ENCODE data around the gene ELFN2. TPM values are rescaled to one million over a fixed set of nuclear protein-coding genes. Genes with fewer than 3 reads are reported as not detected.

Gene ELFN2
- total and polyA plus RNA-seq, 2 donors (not counting 3 experiments of a cell fraction or from before 2014, with no cell fraction given), result 0.41 to 1.3 TPM

DNA sequence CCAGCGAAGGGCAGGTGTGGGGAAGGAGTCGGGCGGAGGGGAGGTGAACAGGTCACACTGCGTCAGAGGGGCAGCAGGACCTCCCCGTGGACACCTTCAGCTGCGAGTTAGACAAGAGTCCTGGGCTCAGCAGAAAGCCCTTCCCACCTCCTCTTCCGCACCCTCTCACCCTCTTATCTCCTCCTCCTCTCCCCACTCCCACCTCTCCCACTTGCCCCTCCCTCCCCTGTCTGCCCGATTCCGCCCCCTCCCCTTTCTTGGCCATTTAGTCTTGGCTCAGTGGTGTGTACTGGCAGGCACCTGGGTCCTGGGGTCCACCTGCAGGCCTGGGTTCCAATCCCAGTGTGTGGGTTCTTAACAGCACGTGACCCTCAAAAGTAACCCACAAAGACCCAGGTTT, 107.8 kb downstream of the ELFN2 start:
- Histone ChIP-seq H2AFZ (ENCODE audit: low read depth, low read length) (no peak overlapping the region), H3K79me2 (ENCODE audit: control insufficient read depth, insufficient read depth, low read length) (no peaks in the 10 kb centered on the region), H3K9ac (replicated peaks; ENCODE audit: extremely low read depth, insufficient read depth, low read length) (no peak overlapping the region), H3K9me1 (replicated peaks; ENCODE audit: control insufficient read depth, extremely low read depth, insufficient read depth, low read length) (no peaks in the 10 kb centered on the region), H3K27me3 (ENCODE audit: control insufficient read depth in 2 of 2, insufficient read depth in 2 of 2, low read length in 2 of 2) (no peaks in the 10 kb centered on the region), H3K4me3 (replicated peaks in 1 of 3; ENCODE audit: insufficient read depth in 1 of 3, low read depth in 1 of 3, low read length in 3 of 3) (no peak overlapping the region), H3K9me3 (replicated peaks; ENCODE audit: control insufficient read depth, insufficient read depth, low read length) (no peaks in the 10 kb centered on the region), H3K4me1 (ENCODE audit: control insufficient read depth, extremely low read depth, insufficient read depth, low read length) (peaks cover 14% of the 10 kb centered on the region), H3K27ac (ENCODE audit: insufficient read depth, low read depth, low read length) (no peak overlapping the region), H4K20me1 (replicated peaks; ENCODE audit: control insufficient read depth, extremely low read depth, insufficient read depth, low read length) (no peaks in the 10 kb centered on the region), H3K4me2 (ENCODE audit: insufficient read depth, low read length) (no peak overlapping the region), H3K36me3 (ENCODE audit: control insufficient read depth in 2 of 2, extremely low read depth in 1 of 2, insufficient read depth in 2 of 2, low read length in 2 of 2) (no peaks in the 10 kb centered on the region)
- DNase-seq (ENCODE audit: low read depth, low spot score) (no peak), FAIRE-seq (no peak)
- no TSS peak for BruUV-seq (replicated peaks)
- TF ChIP-seq EZH2 (IDR thresholded peaks at IDR 0.05; ENCODE audit: borderline replicate concordance, low read depth, low read length, severe bottlenecking), result no peak
- TF ChIP-seq, protein P1, sequence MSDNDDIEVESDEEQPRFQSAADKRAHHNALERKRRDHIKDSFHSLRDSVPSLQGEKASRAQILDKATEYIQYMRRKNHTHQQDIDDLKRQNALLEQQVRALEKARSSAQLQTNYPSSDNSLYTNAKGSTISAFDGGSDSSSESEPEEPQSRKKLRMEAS (IDR thresholded peaks at IDR 0.05; ENCODE audit: insufficient read depth, insufficient read length), result no peak
- no peak for TF ChIP-seq POLR2AphosphoS5 (IDR thresholded peaks at IDR 0.05; ENCODE audit: insufficient read depth, low read depth, low read length)
- no peak for TF ChIP-seq MYC (IDR thresholded peaks at IDR 0.05; ENCODE audit: low read depth, low read length)
- no peak for TF ChIP-seq FOS (IDR thresholded peaks at IDR 0.05; ENCODE audit: borderline replicate concordance, insufficient read depth, low read length)
- no peak for TF ChIP-seq GATA2 (IDR thresholded peaks at IDR 0.05; ENCODE audit: insufficient read depth, insufficient read length, low read depth, low read length)
- no peak for TF ChIP-seq CTCF (IDR thresholded peaks at IDR 0.05; ENCODE audit: extremely low read depth in 1 of 2, insufficient read depth in 1 of 2, low read depth in 1 of 2, low read length in 2 of 2)
- no peak for TF ChIP-seq POLR2A (IDR thresholded peaks at IDR 0.05; ENCODE audit: low read depth, low read length)
- no peak for TF ChIP-seq JUN (IDR thresholded peaks at IDR 0.05; ENCODE audit: borderline replicate concordance, insufficient read depth, insufficient read length, low read depth)
- ChIA-PET CTCF (interaction anchor here (1.2 to 8.5 kb wide), 4 partner anchors 15 to 137 kb away, joined by 3 to 168 read pairs (median 11); no protein-coding TSS in a partner anchor), POLR2A (no interaction called here)
- intact Hi-C loops (cut with micrococcal nuclease) (no loop called here), dilution Hi-C loops (cut with MboI; ENCODE audit: extremely low pct_ligation_motif_present, low sequenced_read_pairs) (no loop called here)

Data from endothelial cell of umbilical vein (primary cell).